ENCODE measurements around the gene CDK5R1. TPM values are rescaled to one million over a fixed set of nuclear protein-coding genes. Genes with fewer than 3 reads are reported as not detected.

CDK5R1 gene
- total RNA-seq, 1 experiment from 2014 or later, result 3.9 TPM

DNA sequence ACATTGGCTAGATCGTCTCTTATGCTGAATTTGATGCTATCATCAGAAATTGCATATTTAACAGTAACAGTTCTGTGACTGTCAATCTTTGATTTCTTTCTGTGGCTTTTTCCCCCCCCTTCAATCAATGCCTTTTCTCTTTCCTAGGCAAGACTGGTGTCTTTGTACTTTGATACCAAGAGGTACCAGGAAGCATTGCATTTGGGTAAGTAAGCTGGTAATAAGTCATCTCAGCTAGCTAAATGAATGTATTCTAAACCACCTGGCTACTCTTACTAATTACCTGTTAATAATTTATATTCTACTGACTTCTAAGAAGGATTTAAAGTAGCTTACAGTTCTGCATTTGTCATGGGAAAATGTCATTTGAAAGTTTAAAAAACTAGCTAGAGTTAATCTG lies 22.4 kb upstream of the CDK5R1 start:
- Histone ChIP-seq H3K27me3 (replicated peaks; ENCODE audit: insufficient read depth, low read depth, low read length, poor library complexity) (no peaks in the 10 kb centered on the region), H3K9me3 (ENCODE audit: low read depth, low read length, poor library complexity, severe bottlenecking) (no peaks in the 10 kb centered on the region), H3K27ac (ENCODE audit: low read depth, low read length, poor library complexity, severe bottlenecking) (no peak overlapping the region), H3K36me3 (ENCODE audit: insufficient read depth, low read length, poor library complexity, severe bottlenecking) (peaks cover 61% of the 10 kb centered on the region), H3K4me3 (ENCODE audit: low read depth, low read length, poor library complexity, severe bottlenecking) (no peak overlapping the region), H3K4me1 (ENCODE audit: insufficient read depth, low read length, poor library complexity, severe bottlenecking) (no peaks in the 10 kb centered on the region)
- ChIA-PET CTCF (no interaction called here), POLR2A (ENCODE audit: low non-redundant PET) (no interaction called here)
- intact Hi-C loops (cut with micrococcal nuclease; ENCODE audit: unreplicated experiment), result no loop called here
- TF ChIP-seq EZH2 (IDR thresholded peaks at IDR 0.05; ENCODE audit: borderline replicate concordance, low read depth, low read length, poor library complexity, severe bottlenecking), result no peak
- TF ChIP-seq, protein P1, sequence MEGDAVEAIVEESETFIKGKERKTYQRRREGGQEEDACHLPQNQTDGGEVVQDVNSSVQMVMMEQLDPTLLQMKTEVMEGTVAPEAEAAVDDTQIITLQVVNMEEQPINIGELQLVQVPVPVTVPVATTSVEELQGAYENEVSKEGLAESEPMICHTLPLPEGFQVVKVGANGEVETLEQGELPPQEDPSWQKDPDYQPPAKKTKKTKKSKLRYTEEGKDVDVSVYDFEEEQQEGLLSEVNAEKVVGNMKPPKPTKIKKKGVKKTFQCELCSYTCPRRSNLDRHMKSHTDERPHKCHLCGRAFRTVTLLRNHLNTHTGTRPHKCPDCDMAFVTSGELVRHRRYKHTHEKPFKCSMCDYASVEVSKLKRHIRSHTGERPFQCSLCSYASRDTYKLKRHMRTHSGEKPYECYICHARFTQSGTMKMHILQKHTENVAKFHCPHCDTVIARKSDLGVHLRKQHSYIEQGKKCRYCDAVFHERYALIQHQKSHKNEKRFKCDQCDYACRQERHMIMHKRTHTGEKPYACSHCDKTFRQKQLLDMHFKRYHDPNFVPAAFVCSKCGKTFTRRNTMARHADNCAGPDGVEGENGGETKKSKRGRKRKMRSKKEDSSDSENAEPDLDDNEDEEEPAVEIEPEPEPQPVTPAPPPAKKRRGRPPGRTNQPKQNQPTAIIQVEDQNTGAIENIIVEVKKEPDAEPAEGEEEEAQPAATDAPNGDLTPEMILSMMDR (conservative IDR thresholded peaks at IDR 0.05; ENCODE audit: low read depth, low read length), result no peak
- BruUV-seq (replicated peaks), result no TSS peak
- DNase-seq (ENCODE audit: low spot score), result no peak

DNA sequence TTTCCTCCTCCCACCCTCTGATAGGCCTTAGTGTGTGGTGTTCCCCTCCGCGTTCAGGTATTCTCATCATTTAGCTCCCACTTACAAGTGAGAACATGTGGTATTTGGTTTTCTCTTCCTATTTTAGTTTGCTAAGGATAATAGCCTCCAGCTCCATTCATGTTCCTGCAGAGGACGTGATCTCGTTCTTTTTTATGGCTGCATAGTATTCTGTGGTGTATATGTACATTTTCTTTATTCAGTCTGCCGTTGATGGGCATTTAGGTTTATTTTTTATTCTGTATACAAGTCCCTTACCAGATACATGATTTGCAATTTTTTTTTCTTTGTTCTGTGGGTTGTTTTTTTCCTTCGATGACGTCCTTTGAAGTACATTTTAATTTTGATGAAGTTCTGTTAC lies 18.8 kb upstream of the CDK5R1 start:
- ChIA-PET CTCF (no interaction called here), POLR2A (ENCODE audit: low non-redundant PET) (no interaction called here)
- intact Hi-C loops (cut with micrococcal nuclease; ENCODE audit: unreplicated experiment), result no loop called here
- Histone ChIP-seq H3K27me3 (replicated peaks; ENCODE audit: insufficient read depth, low read depth, low read length, poor library complexity) (no peaks in the 10 kb centered on the region), H3K4me3 (ENCODE audit: low read depth, low read length, poor library complexity, severe bottlenecking) (no peak overlapping the region), H3K27ac (ENCODE audit: low read depth, low read length, poor library complexity, severe bottlenecking) (no peak overlapping the region), H3K9me3 (ENCODE audit: low read depth, low read length, poor library complexity, severe bottlenecking) (no peaks in the 10 kb centered on the region), H3K36me3 (ENCODE audit: insufficient read depth, low read length, poor library complexity, severe bottlenecking) (peaks cover 65% of the 10 kb centered on the region), H3K4me1 (ENCODE audit: insufficient read depth, low read length, poor library complexity, severe bottlenecking) (no peaks in the 10 kb centered on the region)
- BruUV-seq (replicated peaks), result no TSS peak
- DNase-seq (ENCODE audit: low spot score), result no peak
- no peak for TF ChIP-seq EZH2 (IDR thresholded peaks at IDR 0.05; ENCODE audit: borderline replicate concordance, low read depth, low read length, poor library complexity, severe bottlenecking)
- TF ChIP-seq, protein P1 (conservative IDR thresholded peaks at IDR 0.05; ENCODE audit: low read depth, low read length), result no peak

DNA sequence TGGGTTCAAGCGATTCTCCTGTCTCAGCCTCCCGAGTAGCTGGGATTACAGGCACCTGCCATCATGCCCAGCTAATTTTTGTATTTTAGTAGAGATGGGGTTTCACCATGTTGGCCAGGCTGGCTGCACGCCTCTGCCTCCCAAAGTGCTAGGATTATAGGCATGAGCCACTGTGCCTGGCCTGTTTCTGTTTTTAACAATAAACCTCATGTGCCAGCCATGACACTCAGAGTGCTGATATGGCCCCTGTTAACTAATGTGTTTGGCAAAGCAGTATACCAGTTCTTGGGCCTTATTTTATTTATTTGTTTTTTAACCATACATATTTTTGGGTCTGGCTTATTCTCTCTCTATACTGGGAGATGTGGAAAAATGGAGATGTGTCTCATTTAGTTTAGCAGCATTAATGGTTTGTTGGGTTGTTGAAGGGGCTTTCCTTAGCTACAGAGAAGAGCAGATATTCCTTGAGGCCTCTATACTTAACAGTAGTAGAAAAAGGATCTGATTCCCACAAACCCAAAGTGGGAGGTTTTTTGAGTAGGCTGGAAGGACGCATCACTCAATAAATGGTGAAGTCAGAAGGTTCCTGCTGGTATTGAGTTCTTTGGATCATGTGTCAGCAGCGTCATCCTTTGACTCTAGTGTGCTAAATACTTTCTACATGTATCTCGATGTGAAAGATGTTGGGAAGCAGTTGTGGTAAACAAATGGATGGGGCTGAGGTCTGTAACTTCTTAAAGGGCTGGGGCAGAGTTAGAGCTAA lies 16.2 kb upstream of the CDK5R1 start:
- POLR2A ChIA-PET (ENCODE audit: low non-redundant PET), result no interaction called here
- no peak overlapping the region for H3K4me3 ChIP-seq (ENCODE audit: low read depth, low read length, poor library complexity, severe bottlenecking)
- no peak overlapping the region for H3K27ac ChIP-seq (ENCODE audit: low read depth, low read length, poor library complexity, severe bottlenecking)
- intact Hi-C loops (cut with micrococcal nuclease; ENCODE audit: unreplicated experiment), result no loop called here
- BruUV-seq (replicated peaks), result no TSS peak
- no peaks in the 10 kb centered on the region for H3K9me3 ChIP-seq (ENCODE audit: low read depth, low read length, poor library complexity, severe bottlenecking)
- no peaks in the 10 kb centered on the region for H3K4me1 ChIP-seq (ENCODE audit: insufficient read depth, low read length, poor library complexity, severe bottlenecking)
- H3K27me3 ChIP-seq (replicated peaks; ENCODE audit: insufficient read depth, low read depth, low read length, poor library complexity), result no peaks in the 10 kb centered on the region
- peaks cover 73% of the 10 kb centered on the region for H3K36me3 ChIP-seq (ENCODE audit: insufficient read depth, low read length, poor library complexity, severe bottlenecking)
- DNase-seq (ENCODE audit: low spot score), result no peak
- no peak for TF ChIP-seq EZH2 (IDR thresholded peaks at IDR 0.05; ENCODE audit: borderline replicate concordance, low read depth, low read length, poor library complexity, severe bottlenecking)
- TF ChIP-seq, protein P1 (conservative IDR thresholded peaks at IDR 0.05; ENCODE audit: low read depth, low read length), result no peak
- CTCF ChIA-PET, result no interaction called here

All from A673 (cell line).